GM12874 (cell line): ENCODE results near the gene SLC2A4.

ENCODE experiments used
- TF ChIP-seq, protein P1 (sequence below): IDR thresholded peaks from 2 replicates; pipeline ENCODE4 v1.5.1; 2011; ENCODE audit warnings: low read depth, mild to moderate bottlenecking, control low read depth, low read length, moderate library complexity; ENCODE audit not compliant: insufficient read depth

SLC2A4 gene

DNA sequence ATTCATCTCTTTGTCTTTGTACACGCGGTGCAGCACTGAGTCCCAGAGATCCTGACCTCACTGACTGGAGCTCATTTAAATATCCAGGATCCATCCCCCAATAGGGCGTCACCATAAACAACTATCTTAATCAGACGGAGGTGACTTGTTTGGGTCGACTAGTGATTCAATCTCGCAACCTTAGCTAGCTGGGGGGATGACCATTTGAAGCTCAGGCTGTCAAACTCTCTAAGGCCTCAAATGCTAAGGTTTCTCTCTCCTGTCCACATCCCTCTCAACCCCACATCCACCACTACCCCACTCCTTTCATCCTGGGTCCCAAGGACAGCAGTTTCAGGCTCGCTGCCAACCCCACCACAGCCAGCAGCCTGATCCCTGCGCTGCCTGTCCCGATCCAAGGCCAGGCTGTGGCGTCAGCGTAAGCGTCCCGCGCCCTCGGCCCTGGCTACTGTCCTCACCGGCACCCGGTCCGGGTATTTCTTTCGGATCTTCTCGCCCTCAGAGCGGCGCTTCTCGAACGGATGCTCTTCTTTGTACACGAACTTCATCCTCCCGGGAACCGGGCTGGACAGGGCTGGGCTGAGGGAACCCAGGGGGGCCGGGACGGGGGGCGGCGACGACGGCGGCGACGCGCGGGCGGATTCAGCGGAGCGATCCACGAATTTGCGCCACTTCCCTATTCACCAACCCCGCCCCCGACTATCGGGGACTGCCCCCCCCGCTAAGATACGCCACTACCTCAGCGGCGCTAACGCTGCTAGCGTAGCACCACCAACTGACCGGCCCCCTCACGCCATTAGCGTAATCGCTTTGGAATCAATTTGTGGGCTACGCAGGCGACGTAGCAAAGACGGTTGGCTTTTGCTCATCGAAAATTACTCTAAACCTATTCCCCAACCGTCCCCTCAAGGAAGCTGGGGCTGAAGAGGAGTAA is 39.5 kb upstream of the SLC2A4 start, which contains the start of gene GABARAP:
TSS of gene GABARAP (minus strand) at position 667 of the 934 bp plus-strand sequence. CDS start at position 548, 119 bp downstream.
- TF ChIP-seq, protein P1, sequence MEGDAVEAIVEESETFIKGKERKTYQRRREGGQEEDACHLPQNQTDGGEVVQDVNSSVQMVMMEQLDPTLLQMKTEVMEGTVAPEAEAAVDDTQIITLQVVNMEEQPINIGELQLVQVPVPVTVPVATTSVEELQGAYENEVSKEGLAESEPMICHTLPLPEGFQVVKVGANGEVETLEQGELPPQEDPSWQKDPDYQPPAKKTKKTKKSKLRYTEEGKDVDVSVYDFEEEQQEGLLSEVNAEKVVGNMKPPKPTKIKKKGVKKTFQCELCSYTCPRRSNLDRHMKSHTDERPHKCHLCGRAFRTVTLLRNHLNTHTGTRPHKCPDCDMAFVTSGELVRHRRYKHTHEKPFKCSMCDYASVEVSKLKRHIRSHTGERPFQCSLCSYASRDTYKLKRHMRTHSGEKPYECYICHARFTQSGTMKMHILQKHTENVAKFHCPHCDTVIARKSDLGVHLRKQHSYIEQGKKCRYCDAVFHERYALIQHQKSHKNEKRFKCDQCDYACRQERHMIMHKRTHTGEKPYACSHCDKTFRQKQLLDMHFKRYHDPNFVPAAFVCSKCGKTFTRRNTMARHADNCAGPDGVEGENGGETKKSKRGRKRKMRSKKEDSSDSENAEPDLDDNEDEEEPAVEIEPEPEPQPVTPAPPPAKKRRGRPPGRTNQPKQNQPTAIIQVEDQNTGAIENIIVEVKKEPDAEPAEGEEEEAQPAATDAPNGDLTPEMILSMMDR: no peak

DNA sequence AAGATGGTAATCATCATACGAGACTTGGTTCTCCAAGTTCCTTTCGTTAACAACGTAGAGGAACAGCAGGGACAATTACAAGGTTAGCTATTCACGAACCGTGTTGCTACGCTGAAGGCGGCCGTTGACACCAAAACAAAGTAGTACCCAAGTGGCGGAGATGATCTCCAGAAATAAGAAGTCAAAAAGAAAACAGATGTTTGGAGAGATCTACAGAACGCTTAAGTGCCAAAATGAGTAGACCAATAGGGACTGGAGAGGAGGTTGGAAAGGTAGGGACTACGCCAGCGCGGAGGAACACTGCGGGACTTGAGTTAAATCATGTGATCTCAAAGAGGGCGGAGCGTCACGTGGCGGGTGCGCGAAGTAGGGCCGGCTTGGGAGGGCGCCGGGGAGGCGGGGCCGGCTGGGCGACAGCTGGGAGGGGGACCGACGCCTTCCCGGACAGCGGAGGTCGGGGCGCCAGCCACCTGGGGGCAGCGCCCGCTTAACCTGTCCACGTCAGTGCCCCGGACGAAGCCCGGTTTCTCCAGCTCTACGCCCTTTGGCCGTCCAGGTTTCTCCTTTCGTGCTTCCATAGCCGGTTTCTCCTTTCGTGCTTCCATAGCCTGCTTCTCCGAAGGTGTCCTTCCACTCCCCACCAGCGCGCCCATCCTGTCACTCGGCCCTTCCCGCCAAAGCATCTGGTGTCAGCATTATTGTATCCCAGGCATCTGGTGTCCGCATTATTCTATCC is 38.6 kb upstream of the SLC2A4 start:
- TF ChIP-seq, protein P1: no peak

DNA sequence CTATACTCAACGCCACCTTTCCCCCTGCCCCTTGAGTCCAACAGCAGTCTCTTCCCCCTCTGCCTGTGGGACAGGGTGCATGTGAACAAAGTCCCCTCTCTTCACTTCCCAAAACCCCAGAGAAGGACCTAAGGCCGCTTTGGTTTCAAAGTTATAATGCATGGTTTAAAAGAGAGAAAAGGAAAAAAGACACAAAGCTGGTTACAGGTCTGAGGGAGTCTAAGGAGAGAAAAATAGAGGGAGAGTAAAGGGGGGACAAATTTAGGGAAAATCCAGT is 38.1 kb upstream of the SLC2A4 start:
- TF ChIP-seq, protein P1: no peak

DNA sequence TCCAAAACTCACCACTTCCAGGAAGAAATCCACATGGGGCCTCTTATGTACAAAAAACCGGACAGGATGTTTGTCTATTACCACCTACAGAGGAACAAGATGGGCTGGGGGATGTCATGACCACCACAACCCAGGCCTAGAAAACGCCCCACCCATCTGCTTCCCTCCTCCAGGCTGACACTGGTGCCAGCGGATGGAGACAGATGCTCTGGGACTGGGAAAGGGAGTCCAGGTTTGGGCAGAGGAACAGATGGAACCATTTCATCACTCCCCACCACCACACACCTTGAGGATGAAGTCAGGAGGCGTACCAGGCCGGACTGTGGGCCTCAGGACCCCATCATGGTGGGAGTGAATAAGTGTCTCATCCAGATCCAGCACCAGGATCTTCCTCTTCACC is 34.7 kb upstream of the SLC2A4 start:
- TF ChIP-seq, protein P1: no peak

DNA sequence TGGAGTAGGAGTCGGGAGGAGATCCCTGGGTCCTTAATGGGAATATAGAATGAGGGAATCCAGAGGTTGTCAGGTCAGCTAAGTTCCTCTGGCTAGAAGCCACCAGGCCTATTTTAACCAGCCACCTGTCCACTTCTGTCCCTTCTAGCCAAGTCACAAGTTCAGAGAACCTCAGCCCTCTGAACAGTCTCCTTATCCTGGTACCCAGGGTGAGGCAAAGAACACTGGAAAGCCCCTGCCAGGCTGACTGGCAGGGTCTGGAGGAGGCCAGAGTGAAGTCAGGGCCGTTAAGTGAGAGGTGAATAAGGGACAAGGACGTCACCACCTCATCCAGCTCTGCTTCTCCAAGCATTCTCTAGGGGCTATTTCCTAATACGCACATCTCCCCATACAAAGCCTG is 32.7 kb upstream of the SLC2A4 start:
- TF ChIP-seq, protein P1: no peak

DNA sequence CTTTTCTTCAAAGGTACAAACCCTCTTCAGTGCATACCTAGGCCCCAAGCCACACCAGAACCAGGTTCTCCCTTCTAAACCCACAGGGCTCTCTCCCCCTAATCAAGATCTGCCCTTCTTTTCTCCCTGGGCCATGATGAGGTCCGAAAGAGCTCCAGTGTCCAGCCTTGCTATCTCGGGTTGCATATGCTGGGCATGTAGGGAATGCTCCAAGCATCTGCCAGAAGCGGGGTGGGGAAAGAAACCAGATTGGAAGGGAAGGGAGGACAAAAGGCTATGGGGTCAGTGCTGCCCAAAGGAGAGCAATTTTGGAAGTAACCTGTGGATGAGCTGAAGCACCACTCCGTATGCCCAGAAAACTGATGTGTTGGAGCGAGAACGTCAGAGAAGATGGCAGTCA is 32.3 kb upstream of the SLC2A4 start:
- TF ChIP-seq, protein P1: no peak

DNA sequence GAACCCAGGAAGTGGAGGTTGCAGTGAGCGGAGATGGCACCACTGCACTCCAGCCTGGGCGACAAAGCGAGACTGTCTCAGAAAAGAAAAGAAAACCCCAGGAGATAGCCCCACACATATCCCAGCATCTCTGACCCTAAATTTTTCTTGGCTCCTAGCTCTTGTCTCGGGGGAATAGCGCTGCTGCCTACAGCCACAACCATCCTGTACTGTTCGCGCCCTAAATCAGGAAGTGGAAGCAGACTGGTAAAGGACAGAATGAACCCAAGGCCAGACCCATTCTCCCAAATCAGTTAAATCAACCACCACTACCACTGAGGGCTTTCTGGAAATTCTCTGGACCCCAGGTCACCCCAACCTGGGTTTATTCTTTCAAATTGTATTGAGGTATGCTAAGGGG is 31.7 kb upstream of the SLC2A4 start:
- TF ChIP-seq, protein P1: no peak
